ENCODE results near the gene ZBP1. TPM values are rescaled to one million over a fixed set of nuclear protein-coding genes. Genes with fewer than 3 reads are reported as not detected.

ZBP1 gene
- total RNA-seq, 1 donor from 2014 or later: 0.43 TPM

- no peak for DNase-seq (ENCODE audit: low spot score)
- intact Hi-C loops (cut with DNase I): no loop called here
Measured at GRCh38 chr20:57592263-57593092, 27.7 kb downstream of the ZBP1 start.

DNA sequence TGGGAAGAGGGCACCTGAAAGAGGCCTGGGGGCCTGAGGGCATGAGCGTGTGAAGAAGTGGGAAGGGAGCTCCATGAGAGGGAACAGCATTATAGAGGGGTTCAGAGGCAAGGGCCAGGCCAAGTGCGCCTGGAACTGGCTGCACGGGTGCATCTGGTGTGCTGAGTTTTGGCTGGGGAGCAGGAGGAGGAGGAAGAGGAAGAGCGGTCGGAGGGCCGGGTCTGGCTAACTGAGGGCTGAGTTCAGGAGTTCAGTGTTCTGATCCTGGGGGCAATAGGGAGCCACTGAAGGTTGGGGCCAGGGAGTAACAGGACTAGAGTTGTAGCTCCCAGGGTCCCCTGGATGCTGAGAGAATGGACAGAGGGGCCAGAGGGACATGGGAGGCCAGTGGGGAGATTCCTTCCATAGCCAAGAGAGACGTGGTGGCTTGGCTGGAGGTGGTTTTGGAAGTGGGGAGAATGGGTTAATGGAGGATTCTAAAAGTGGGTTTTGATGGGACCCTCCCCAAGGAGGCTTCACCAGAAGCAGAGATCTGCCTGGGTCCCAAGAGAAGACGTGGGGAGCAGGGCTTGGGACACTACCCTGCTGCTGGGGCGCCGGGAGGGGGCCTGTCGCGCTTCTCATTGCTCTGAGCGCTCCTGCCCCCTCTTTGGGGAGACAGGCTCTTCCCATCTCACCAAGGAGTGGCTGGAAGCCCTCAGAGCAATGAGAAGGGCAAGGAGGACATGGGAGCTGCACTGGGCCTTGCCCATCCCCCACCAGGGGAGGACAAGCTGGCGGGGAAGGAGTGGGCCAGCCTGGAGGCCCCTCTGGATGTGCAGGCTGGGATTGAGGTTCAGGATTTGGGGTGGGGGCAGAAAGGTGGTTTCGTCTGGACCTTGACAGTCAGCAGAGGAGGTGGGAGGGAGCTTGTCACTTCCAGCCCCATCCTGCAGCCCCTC, 28.7 kb downstream of the ZBP1 start:
- intact Hi-C loops (cut with DNase I): no loop called here
- DNase-seq (ENCODE audit: low spot score): no peak

DNA sequence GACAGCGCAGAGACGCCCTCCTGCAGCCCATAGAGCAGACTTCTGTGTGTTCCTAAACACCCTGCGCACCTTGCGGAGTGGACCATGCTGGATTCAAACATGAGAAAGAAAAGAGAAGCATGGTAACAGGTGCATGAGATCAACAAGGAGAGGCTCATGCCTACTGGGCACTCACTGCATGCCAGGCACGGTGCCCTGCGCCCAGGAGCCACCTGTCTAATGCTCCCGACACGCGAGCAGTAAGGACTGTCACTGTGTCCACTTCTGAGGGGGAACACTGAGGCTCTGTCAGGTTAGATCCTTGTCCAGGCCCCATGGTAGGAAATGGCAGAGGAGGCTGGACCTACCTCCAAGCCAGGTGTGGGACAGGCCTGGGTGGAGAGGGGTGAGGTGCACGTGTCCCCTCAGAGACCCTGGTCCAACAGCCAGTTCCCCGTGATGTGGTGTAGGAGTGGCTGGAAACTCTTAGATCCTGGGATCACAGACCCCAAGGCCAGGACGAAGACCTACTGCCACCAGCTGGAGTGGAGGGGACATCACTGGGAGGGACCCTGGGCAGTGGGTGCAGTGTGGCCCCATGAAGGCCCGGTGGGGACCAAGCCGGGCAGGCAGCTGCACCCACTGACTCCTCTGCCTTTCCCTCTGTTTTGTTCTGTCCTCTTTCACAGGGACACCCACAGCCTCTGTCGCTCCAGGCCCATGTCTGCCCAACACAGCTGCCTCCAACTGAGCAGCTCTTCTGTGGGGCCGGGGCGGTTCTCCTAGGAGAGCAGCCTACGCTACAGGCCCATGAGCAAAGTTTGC, 29.5 kb downstream of the ZBP1 start:
- intact Hi-C loops (cut with DNase I): no loop called here

DNA sequence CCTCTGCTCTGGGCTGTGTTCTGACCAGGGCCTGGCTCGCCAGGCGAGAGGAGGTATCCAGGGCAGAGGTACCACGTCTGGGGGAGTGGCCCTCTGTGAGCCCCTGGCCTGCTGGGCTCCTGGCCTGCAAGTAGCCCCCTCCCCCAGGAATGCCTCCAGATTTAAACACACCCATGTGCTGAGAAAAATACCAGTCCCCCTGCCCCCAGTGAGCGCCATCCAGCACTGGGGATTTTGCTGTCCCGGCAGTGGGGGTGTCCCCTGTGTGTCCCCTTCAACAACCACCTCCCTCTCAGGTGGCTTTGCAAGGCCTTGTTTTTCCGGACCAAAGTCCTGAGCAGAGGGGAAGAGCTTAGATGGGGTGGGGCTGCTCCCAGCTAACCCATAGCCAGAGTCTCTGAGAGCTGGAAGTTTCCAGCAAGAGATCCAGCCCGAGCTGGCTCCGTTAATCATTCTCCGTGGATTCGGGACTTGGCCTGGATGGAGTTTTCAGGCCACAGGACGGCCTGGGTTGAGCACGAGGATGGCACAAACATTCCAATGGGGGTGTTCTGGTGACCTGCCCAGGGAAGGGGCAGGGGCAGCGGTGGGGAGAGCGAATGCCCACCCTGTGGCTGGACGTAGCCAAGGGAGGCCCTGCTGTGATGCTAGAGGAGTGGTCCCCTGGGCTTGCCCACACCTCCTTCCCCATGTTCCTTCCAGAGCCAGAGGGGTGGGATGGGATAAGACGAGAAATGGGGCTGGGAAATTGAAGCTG, 30.3 kb downstream of the ZBP1 start:
- DNase-seq (ENCODE audit: low spot score): no peak
- intact Hi-C loops (cut with DNase I): no loop called here

More for the DNA sequence above, 29.5 kb downstream of the ZBP1 start:
- no peak for DNase-seq (ENCODE audit: low spot score)

DNA sequence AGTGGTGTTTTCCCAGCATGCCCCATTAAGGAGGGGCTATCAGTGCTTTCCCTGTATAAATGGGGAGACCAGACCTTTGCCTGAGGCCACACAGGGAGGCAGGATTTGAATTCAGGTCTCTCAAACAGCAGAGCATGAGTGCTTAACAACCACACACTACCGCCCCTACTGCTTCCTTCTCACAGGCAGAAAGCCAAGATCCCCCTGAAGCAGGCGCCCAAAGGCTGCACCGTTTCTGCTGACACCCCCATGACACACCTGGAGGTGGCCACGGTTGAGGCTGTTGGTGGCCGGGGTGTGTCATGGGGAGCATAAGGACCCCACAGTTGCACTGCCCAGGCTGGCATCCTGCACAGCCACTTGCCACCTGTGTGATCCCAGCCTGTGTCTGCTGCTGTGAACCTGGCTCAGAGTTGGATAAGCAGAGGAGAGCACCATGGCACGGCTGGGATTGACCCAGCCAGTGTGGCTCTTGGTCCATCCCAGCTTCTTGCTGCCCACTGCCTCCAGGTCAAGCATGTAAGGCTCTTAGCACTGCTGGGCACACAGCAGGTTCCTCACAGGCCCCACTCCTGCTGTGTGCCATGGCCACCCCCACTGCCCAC, 31.0 kb downstream of the ZBP1 start:
- intact Hi-C loops (cut with DNase I): no loop called here
- DNase-seq (ENCODE audit: low spot score): no peak

DNA sequence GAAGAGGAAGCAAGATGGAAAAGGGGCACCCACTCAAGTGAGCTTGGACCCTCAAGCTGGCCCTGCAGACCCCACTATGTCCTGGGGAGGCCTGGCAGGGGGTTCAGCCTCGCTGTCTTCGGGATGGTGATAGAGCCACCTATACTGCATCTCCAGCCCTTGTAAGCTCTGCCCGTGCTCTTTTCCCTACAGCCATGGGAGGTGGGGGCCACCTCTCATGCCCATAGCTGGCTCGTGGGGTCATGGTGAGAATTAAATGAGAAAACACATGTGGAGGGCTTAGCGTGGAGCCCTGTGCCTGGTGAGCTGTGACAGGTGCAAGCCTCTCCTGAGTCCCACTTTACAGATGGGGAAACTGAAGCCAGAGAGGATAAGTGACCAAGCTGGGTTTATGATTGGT, 31.6 kb downstream of the ZBP1 start:
- intact Hi-C loops (cut with DNase I): no loop called here
- no peak for DNase-seq (ENCODE audit: low spot score)

DNA sequence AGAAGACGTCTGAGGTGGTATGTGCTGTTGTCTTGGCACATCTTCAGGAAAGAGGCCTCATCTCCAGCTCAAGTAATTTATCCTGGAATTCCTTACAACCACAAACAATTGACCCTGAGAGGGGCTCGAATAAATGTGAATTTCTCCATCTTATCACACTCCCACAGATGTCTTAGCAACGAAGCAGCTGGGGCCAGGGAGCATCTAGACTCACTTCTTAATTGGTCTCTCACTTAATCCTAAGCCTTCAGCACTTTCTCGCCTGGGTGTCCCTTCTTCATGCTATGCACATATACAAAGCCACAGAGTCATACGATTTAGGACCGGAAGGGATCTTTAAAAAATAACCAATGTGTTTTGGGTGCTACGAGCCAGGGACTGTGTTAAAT, 32.2 kb downstream of the ZBP1 start:
- DNase-seq (ENCODE audit: low spot score): no peak
- intact Hi-C loops (cut with DNase I): no loop called here

GRCh38 chr20:57587278-57587988, 32.8 kb downstream of the ZBP1 start:
- intact Hi-C loops (cut with DNase I): no loop called here
- no peak for DNase-seq (ENCODE audit: low spot score)

- intact Hi-C loops (cut with DNase I): no loop called here
Measured at GRCh38 chr20:57586943-57587277, 33.3 kb downstream of the ZBP1 start.

DNA sequence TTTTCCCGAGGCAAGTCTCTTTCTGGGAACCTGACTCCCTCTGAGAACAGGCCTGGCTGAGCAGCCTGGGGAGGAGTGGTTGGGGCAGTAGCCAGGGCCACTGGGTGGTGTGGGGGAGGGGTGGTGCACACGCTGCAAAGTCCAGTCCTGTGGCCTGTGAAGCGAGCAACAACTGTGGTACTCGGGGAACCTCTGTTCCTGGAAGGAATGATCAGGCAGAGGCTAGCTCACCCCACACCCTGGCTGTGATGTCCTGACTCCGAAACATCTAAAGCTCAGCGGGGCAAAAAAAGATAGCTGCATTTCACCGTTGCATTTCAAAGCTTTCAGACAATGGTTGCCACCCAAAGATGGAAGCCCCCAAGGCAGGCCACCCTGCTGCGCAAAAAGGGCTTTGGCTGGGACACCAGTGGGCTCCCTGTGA, 33.8 kb downstream of the ZBP1 start:
- DNase-seq (ENCODE audit: low spot score): no peak
- intact Hi-C loops (cut with DNase I): no loop called here

More at GRCh38 chr20:57586943-57587277, 33.3 kb downstream of the ZBP1 start:
- DNase-seq (ENCODE audit: low spot score): no peak

DNA sequence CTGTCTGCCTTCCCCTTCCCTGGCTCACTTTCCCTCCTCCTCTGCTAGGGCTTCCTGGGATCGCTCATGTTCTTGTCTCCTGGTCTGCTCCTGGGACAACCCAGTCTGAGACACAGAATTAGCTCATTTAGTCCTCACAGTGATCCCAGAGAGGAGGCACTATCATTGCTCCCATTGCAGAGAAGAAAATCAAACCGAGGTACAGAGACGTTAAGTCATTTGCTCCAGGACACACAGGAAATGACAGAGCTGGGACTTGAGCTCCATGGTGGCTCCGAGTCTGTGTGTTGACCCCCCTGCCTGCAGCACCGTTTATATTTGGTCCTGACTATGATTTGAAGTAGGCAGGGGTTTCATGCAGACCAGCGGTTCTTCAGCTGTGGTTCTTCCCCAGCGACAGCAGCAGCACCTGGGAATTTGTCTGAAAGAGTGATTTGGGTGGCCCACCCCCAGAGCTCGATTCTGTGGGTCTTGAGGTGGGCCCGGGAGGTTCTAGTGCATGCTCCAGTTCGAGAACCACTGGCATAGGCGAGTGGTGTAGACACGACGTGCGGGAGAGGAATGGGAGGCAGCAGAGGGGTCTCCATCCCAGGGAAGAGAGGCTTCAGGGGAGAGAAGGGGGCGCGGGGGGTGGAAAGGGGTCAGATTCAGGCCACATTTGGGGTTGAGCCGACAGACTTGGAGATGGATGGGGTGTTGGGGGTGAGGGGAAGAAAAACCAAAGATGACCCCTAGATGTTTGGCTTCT, 34.6 kb downstream of the ZBP1 start:
- intact Hi-C loops (cut with DNase I): no loop called here

DNA sequence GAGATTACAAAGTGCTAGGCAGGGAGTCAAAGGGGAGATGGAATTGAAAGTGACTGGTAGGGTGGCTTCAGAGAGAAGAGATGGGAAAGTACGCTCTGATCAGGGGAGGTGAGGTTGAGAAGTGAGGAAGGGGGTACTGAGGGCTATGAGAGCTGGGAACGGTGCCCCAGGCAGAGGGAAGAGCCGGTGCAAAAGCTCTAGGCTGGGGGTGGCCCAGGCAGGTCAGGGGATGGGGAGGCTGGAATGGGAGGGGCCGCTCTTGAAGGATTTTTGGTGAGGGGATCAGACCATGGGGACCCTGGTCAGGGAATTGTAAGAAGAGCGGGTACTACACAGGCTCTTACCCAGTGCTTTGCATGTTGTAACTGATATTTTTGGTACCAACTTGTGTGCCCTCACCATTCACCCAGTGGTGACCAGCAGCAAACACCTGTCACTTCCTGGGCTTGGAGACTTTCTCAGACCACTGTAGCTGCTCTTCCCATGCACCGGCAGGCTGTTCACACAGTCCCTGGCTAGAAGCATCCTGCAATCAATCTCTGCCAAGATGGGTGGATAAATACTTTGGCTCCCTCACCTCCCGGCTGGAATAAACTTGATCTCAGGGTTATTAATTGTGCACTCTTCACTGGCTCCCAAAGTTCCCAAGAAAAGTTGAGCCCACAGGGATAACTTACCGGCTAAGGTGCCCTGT, 35.3 kb downstream of the ZBP1 start:
- intact Hi-C loops (cut with DNase I): no loop called here
- no peak for DNase-seq (ENCODE audit: low spot score)

More for the DNA sequence above, 34.6 kb downstream of the ZBP1 start:
- DNase-seq (ENCODE audit: low spot score): no peak

- no peak for DNase-seq (ENCODE audit: low spot score)
- intact Hi-C loops (cut with DNase I): no loop called here
Measured at GRCh38 chr20:57583289-57584257, 36.7 kb downstream of the ZBP1 start.

DNA sequence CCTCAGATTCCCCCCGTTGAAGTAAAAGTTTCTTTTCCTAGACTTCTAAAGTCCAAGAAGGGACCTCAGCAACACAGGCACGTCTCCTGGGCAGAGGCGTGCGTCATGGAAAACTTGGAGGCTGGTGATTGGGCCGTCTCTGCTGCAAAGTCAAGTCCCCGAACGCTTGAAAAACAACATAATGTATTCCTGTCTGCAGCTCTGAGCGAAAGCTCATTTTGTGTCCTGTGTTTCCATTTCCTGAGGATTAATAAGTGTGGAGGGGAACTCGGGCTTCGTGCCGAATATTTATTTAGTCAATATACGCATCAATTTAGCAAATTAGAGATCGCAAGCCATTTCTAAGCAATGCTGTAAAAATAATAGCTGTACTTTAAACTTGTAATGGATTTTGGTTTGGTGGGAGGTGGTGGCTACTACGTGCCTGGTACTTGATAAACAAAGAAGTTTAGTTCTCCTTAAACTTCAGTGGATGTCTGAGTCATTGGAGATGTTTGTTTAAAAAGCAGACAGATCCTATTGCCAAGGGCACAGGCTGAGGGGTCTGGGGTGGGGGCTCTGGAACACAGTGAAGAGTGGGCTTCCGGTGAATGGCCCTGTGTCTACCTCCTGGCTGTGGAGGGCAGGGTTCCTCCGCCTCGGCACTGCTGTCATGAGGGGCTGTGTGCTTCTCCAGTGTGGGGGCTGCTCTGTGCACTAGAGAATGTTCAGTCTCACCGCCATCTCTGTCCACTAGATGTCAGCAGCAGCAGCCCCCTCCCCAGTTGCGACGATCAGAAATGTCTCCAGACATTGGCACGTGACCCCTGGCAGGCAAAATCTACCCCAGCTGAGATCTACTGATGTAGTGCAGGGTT, 37.6 kb downstream of the ZBP1 start:
- no peak for DNase-seq (ENCODE audit: low spot score)
- intact Hi-C loops (cut with DNase I): no loop called here

- intact Hi-C loops (cut with DNase I): no loop called here
- no peak for DNase-seq (ENCODE audit: low spot score)
Measured at GRCh38 chr20:57582029-57582378, 38.2 kb downstream of the ZBP1 start.
